ELR (cell line): ENCODE results near the gene AK5.

ENCODE experiments used
- DNase-seq: peaks from one replicate; pipeline ENCODE4 v3.0.0-alpha.2; 2015; ENCODE audit warnings: low read depth

AK5 gene

DNA sequence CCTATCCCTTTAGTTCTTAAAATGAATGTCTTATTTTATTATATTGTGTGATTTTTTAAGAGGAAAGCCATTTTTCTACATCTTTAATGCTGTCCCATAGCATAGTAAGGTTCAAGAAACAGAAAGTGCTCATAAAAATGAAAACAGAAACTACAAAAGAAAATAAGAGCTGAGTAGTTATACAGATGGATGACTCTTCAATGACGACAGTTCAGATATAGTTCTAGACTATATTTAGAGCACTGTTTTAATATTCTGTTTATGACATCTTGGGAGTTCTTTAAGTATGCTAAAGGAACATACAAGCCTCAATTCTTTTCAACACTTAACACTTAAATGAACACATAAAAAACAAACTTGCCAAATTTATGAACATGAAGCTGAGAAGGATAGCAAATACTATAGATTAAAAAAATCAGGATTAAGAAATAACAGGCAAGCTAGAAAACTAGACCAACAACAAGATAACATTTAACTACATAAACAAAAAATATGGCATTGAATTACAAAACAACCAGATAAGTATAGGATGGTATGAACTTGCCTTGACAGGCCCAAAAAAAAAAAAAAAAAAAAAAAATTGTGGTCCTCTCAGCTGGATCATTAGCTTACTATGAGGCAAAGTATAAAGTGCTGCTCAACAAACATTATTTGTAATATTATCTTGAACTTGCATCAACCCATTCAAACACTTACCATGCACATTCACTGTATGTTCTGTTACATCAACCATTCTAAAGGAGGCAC is 312.7 kb downstream of the AK5 start:
- DNase-seq: no peak

DNA sequence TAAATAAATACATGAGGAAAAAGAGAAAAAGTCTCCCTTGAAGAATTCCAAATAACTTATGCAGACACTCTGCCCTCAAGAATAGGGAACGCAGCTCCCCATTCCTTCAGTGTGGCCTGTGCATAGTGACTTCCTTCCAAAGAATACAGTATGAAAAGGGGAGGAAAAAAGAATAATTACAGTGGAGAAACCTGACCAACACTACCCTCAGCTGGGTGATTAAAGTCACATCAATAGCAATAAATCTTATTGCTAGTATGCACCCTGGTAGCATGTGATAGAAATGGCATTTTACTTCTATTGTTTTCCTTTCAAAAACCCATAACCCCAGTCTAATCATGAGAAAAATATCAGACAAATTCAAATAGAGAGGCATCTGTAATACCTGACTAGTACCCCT is 315.5 kb downstream of the AK5 start:
- DNase-seq: no peak

DNA sequence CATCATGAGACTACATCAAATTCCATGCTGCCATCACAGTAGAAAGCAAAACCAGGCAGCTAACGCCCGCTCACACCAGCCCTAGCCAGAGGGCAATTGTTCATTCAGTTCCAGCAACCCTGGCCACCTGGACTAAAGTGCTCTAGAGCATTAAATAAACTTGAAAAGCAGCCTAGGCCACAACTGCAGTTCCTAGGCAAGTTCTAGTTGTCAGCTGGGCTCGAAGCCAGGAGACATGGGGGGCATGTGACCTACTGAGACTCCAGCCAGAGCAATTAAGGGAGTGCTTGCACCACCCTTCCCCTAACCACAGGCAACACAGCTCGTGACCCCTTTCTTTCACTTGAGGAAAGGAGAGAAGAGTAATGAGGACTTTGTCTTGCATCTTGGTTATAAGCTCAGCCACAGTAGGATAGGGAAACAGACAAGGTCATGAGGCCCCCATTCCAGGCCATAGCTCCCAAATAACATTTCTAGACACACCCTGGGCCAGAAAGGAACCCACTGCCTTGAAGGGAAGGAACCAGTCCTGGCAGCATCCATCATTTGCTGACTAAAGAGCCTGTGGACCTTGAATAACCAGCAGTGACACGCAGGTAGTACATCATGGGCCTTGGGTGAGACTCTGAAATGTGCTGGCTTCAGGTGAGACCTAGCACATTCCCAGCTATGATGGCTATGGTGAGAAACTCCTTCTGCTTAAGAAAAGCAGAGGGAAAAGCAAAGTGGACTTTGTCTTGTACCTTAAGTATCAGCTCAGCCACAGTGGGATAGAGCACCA is 323.6 kb downstream of the AK5 start:
- DNase-seq: peak; percentile 20

DNA sequence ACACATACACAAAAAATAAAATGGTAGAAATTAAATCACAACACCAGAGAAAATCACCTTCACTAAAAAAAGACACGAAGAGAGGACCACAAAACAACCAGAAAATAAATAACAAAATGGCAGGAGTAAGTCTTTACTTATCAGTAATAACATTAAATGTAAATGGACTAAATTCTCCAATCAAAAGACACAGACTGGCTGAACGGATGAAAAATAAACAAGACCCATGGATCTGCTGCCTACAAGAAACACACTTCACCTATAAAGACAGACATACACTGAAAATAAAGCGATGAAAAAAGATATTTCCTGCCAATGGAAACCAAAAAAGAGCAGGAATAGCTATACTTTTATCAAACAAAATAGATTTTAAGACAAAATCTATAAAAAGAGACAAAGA is 327.1 kb downstream of the AK5 start:
- DNase-seq: no peak
